ENCODE data around the gene MORN5.

DNA sequence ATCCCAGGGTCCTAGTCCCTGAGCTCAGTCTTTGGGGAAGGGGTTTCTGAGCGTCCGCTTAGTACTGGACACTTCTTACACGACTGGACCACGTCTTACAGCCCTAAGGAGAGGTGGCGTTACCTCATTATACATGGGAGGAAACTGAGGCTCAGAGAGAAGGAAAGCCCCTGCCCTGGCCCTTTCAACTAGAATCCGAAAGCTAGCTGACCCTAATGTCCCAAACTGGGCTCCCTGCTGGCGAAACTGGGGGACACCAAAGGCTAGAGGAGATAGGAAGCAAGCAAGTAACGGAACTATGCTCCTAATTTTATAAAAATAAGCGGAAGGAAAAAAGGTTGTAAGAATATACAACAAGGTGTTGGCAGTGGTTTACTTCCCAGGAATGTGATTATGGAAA lies 54.8 kb downstream of the MORN5 start:
- TF ChIP-seq PRPF4 (IDR thresholded peaks at IDR 0.05; ENCODE audit: insufficient read depth, low read depth, low read length, poor library complexity, severe bottlenecking): no peak
- no peak for TF ChIP-seq KLF6 (CRISPR knock-in tag; IDR thresholded peaks at IDR 0.05; ENCODE audit: borderline replicate concordance)

All from K562 (cell line).